NCI-H748 treated with DMSO at 0.1 percent for 48 hours (cell line): ENCODE measurements around the gene DCAF12.
"Not testable (repeated sequence)": the region's sequence is repeated elsewhere in the genome, so short reads cannot be mapped to it uniquely, and the experiment has no call there.

Experiments
- DNase-seq: peaks from one replicate; lab custom pipeline; 2025; lab: John Stamatoyannopoulos, UW

Gene DCAF12

GRCh38 chr9:34126207-34127034 is at the start of gene DCAF12:
Gene DCAF12, minus strand, starts transcription at chr9:34126698. Its CDS starts 267 bp downstream, at chr9:34126431.
- DNase-seq, result peak; percentile 93

GRCh38 chr9:34176089-34176488 is 49.6 kb upstream of the DCAF12 start:
- no peak for DNase-seq

GRCh38 chr9:34171753-34172535 is 45.4 kb upstream of the DCAF12 start:
- DNase-seq, result no peak

GRCh38 chr9:34170237-34170991 is 43.9 kb upstream of the DCAF12 start:
- no peak for DNase-seq

GRCh38 chr9:34169125-34169524 is 42.6 kb upstream of the DCAF12 start:
- no peak for DNase-seq

- no peak for DNase-seq
Observed at GRCh38 chr9:34163434-34163833, 36.9 kb upstream of the DCAF12 start.

- DNase-seq, result peak; percentile 45
Observed at GRCh38 chr9:34158362-34158869, 31.9 kb upstream of the DCAF12 start.

- DNase-seq, result no peak
Observed at GRCh38 chr9:34157898-34158297, 31.4 kb upstream of the DCAF12 start.

- DNase-seq, result no peak
Observed at GRCh38 chr9:34157318-34157717, 30.8 kb upstream of the DCAF12 start.

- DNase-seq, result no peak
Observed at GRCh38 chr9:34154057-34154456, 27.6 kb upstream of the DCAF12 start.

- DNase-seq, result no peak
Observed at GRCh38 chr9:34151398-34151797, 24.9 kb upstream of the DCAF12 start.

GRCh38 chr9:34145165-34145564 is 18.7 kb upstream of the DCAF12 start:
- DNase-seq, result no peak

- DNase-seq, result no peak
Observed at GRCh38 chr9:34143116-34143515, 16.6 kb upstream of the DCAF12 start.

GRCh38 chr9:34140853-34141252 is 14.4 kb upstream of the DCAF12 start:
- DNase-seq, result no peak

- DNase-seq, result no peak
Observed at GRCh38 chr9:34139477-34140146, 13.1 kb upstream of the DCAF12 start.

- DNase-seq, result not testable (repeated sequence)
Observed at GRCh38 chr9:34138644-34139043, 12.1 kb upstream of the DCAF12 start.

GRCh38 chr9:34134521-34134920 is 8.0 kb upstream of the DCAF12 start:
- no peak for DNase-seq

GRCh38 chr9:34133436-34133949 is 7.0 kb upstream of the DCAF12 start:
- no peak for DNase-seq

- DNase-seq, result no peak
Observed at GRCh38 chr9:34131571-34131970, 5.1 kb upstream of the DCAF12 start.

GRCh38 chr9:34127035-34127948 is 794 bp upstream of the DCAF12 start:
- no peak for DNase-seq
